SU-DHL-6 (cell line): ENCODE results near the gene CTSK.

Experiments
- CTCF ChIP-seq: fragments of 200-600 bp; sonication (generic); IDR thresholded peaks from one replicate; pipeline ENCODE4 v1.5.1; 2017; ENCODE audit warnings: antibody characterized with exemption, mild to moderate bottlenecking, low read length, moderate library complexity; ENCODE audit not compliant: insufficient read depth, poor library complexity, severe bottlenecking
- EZH2phosphoT487 ChIP-seq: fragments of 200-600 bp; sonication (generic), shearing (Covaris generic); conservative IDR thresholded peaks from 2 replicates; pipeline ENCODE4 v1.6.1; 2018; ENCODE audit warnings: mild to moderate bottlenecking, antibody characterized with exemption, low read length, moderate library complexity, mixed read lengths

DNA sequence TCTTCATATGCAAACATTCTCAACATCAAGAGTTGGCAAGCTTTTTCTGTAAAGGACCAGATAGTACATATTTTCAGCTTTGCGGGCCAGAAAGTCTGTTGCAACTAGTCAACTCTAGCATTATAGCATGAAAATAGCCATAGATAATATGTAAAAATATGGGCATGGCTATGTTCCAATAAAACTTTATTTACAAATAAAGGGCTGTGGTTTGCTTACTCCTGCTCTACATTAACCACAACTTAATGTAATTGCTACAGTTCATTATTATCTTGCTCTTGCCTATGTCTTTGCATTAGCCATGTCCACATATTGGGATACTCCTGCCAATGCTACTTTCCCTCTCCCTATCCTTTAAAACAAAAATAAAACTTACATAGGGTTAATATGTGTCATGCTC, 24.5 kb upstream of the CTSK start:
- TF ChIP-seq EZH2phosphoT487 (no peak), CTCF (no peak)
